ENCODE measurements around the gene SMPDL3B.
A peak's percentile ranks its signal among the peaks of the same experiment; 100 is the strongest.

The SMPDL3B gene

GRCh38 chr1:27934818-27935549 is at the start of gene SMPDL3B:
Gene SMPDL3B (plus strand): TSS chr1:27935000. CDS start chr1:27935184, 184 bp downstream.
- DNase-seq: peak; percentile 26

GRCh38 chr1:27885114-27885528 is 49.7 kb upstream of the SMPDL3B start:
- DNase-seq: no peak

GRCh38 chr1:27885621-27886352 is 49.0 kb upstream of the SMPDL3B start:
- DNase-seq: no peak

GRCh38 chr1:27886353-27886679 is 48.5 kb upstream of the SMPDL3B start:
- DNase-seq: no peak

GRCh38 chr1:27886744-27887143 is 48.1 kb upstream of the SMPDL3B start:
- DNase-seq: no peak

GRCh38 chr1:27887215-27888021 is 47.4 kb upstream of the SMPDL3B start:
- no peak for DNase-seq

- DNase-seq: no peak
Observed at GRCh38 chr1:27889506-27889905, 45.3 kb upstream of the SMPDL3B start.

- no peak for DNase-seq
Observed at GRCh38 chr1:27891196-27891889, 43.5 kb upstream of the SMPDL3B start.

GRCh38 chr1:27894521-27894920 is 40.3 kb upstream of the SMPDL3B start:
- DNase-seq: no peak

- DNase-seq: no peak
Observed at GRCh38 chr1:27906759-27907158, 28.0 kb upstream of the SMPDL3B start.

- no peak for DNase-seq
Observed at GRCh38 chr1:27912429-27912828, 22.4 kb upstream of the SMPDL3B start.

- no peak for DNase-seq
Observed at GRCh38 chr1:27915082-27915575, 19.7 kb upstream of the SMPDL3B start.

- no peak for DNase-seq
Observed at GRCh38 chr1:27922272-27922671, 12.5 kb upstream of the SMPDL3B start.

- no peak for DNase-seq
Observed at GRCh38 chr1:27928216-27928954, 6.4 kb upstream of the SMPDL3B start.

- no peak for DNase-seq
Observed at GRCh38 chr1:27931184-27931583, 3.6 kb upstream of the SMPDL3B start.

- DNase-seq: no peak
Observed at GRCh38 chr1:27931759-27932158, 3.0 kb upstream of the SMPDL3B start.

- DNase-seq: no peak
Observed at GRCh38 chr1:27935721-27936120, 921 bp downstream of the SMPDL3B start.

GRCh38 chr1:27936370-27936769 is 1.6 kb downstream of the SMPDL3B start:
- no peak for DNase-seq

- no peak for DNase-seq
Observed at GRCh38 chr1:27937524-27937836, 2.7 kb downstream of the SMPDL3B start.

GRCh38 chr1:27938488-27938887 is 3.7 kb downstream of the SMPDL3B start:
- DNase-seq: no peak

- peak; percentile 69 for DNase-seq
Observed at GRCh38 chr1:27940297-27940696, 5.5 kb downstream of the SMPDL3B start.

- DNase-seq: no peak
Observed at GRCh38 chr1:27940870-27941560, 6.2 kb downstream of the SMPDL3B start.
